ENCODE data around the gene OVAAL. TPM values are rescaled to one million over a fixed set of nuclear protein-coding genes. Genes with fewer than 3 reads are reported as not detected.

OVAAL gene
- total and polyA plus RNA-seq, 10 of the 15 experiments (the other 5 are each of a cell fraction or from before 2014, with no cell fraction given) = 0.04 to 0.33 (median 0.06) TPM; not detected in 7

DNA sequence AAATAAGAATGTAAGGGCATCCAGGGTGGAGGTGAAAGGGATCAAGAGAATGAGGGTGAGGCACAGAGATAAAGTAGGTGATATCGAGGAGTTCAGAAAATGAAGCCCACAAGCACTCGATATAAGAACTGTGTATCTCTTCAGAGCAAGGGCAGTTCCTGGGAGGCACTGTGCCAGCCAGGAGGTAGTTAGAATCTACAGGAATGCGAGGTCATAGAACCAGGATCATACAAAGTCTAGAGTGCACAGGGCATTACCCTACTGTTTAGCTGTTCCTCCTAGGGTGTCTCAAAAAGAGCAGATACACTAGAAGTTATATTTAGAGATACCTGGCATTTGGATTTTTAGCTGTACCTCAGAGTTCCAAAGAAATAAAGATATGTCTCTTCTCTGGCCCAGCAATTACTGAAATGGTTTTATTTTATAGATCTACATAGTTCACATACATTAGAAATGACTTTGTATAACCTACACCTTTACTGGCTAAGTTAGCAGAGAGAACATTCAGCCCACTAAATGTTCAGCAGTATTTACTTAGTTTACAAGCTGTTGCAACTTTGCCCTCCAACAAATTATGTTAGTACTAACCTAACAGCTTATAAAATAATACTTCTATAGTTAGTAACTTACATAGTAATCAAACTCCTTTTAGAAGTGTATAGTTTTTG is 1.6 kb downstream of the OVAAL start:
- Histone ChIP-seq H3K36me3 (ENCODE audit: control insufficient read depth in 2 of 2, insufficient read depth in 2 of 2, low read length in 1 of 2) (no peaks in the 10 kb centered on the region), H2AFZ (ENCODE audit: control insufficient read depth, low read depth, low read length) (no peak overlapping the region), H3K27ac (ENCODE audit: control insufficient read depth, insufficient read depth) (no peak overlapping the region), H3K79me2 (ENCODE audit: control insufficient read depth, insufficient read depth, low read length) (no peaks in the 10 kb centered on the region), H3K4me3 (no peak overlapping the region), H3K9me3 (replicated peaks; ENCODE audit: control insufficient read depth, insufficient read depth, low read length) (no peaks in the 10 kb centered on the region), H3K9ac (ENCODE audit: control insufficient read depth, insufficient read depth, low read length) (no peak overlapping the region), H3K27me3 (replicated peaks in 1 of 2; ENCODE audit: control insufficient read depth in 2 of 2, insufficient read depth in 2 of 2, low read length in 1 of 2) (0 out of 4 replicates have a peak, but pooled peaks cover 0 to 3% of the 10 kb centered on the region in 2 experiments), H3K4me2 (ENCODE audit: control insufficient read depth, insufficient read depth) (no peak overlapping the region), H3K4me1 (ENCODE audit: control insufficient read depth, insufficient read depth, low read length) (no peaks in the 10 kb centered on the region), H4K20me1 (ENCODE audit: control insufficient read depth, insufficient read depth) (no peaks in the 10 kb centered on the region)
- POLR2A ChIA-PET = no interaction called here
- SMC1A ChIA-PET (ENCODE audit: uncharacterized antibody, unreplicated experiment) = interaction anchor here (0.6 kb wide), 1 partner anchor 625 kb away, joined by 3 read pairs; no protein-coding TSS in a partner anchor
- FAIRE-seq (no peak), ATAC-seq (no peak), DNase-seq (ENCODE audit: low read depth, low spot score) (no peak)
- CTCF ChIA-PET = interaction anchor here (0.9 kb wide), 1 partner anchor 302 kb away, joined by 3 read pairs; no protein-coding TSS in a partner anchor
- TF ChIP-seq ZNF217 (IDR thresholded peaks at IDR 0.05) = no peak
- TF ChIP-seq CEBPB (IDR thresholded peaks at IDR 0.05; ENCODE audit: borderline replicate concordance in 1 of 2, low read depth in 2 of 2, low read length in 2 of 2) = no peak
- no peak for TF ChIP-seq RFX5 (IDR thresholded peaks at IDR 0.05; ENCODE audit: low read depth, low read length)
- TF ChIP-seq NR2C1 (IDR thresholded peaks at IDR 0.05) = no peak
- TF ChIP-seq DPF2 (IDR thresholded peaks at IDR 0.05) = no peak
- no peak for TF ChIP-seq TBL1XR1 (IDR thresholded peaks at IDR 0.05; ENCODE audit: low read depth, low read length)
- TF ChIP-seq, protein P1, sequence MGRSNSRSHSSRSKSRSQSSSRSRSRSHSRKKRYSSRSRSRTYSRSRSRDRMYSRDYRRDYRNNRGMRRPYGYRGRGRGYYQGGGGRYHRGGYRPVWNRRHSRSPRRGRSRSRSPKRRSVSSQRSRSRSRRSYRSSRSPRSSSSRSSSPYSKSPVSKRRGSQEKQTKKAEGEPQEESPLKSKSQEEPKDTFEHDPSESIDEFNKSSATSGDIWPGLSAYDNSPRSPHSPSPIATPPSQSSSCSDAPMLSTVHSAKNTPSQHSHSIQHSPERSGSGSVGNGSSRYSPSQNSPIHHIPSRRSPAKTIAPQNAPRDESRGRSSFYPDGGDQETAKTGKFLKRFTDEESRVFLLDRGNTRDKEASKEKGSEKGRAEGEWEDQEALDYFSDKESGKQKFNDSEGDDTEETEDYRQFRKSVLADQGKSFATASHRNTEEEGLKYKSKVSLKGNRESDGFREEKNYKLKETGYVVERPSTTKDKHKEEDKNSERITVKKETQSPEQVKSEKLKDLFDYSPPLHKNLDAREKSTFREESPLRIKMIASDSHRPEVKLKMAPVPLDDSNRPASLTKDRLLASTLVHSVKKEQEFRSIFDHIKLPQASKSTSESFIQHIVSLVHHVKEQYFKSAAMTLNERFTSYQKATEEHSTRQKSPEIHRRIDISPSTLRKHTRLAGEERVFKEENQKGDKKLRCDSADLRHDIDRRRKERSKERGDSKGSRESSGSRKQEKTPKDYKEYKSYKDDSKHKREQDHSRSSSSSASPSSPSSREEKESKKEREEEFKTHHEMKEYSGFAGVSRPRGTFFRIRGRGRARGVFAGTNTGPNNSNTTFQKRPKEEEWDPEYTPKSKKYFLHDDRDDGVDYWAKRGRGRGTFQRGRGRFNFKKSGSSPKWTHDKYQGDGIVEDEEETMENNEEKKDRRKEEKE (IDR thresholded peaks at IDR 0.05) = no peak
- TF ChIP-seq SMAD1 (IDR thresholded peaks at IDR 0.05; ENCODE audit: low read depth, partially characterized antibody) = no peak
- no peak for TF ChIP-seq POLR2AphosphoS2 (IDR thresholded peaks at IDR 0.05; ENCODE audit: low read depth, low read length)
- TF ChIP-seq ZNF384 (IDR thresholded peaks at IDR 0.05; ENCODE audit: borderline replicate concordance, low read depth, low read length) = no peak
- TF ChIP-seq, protein P2, sequence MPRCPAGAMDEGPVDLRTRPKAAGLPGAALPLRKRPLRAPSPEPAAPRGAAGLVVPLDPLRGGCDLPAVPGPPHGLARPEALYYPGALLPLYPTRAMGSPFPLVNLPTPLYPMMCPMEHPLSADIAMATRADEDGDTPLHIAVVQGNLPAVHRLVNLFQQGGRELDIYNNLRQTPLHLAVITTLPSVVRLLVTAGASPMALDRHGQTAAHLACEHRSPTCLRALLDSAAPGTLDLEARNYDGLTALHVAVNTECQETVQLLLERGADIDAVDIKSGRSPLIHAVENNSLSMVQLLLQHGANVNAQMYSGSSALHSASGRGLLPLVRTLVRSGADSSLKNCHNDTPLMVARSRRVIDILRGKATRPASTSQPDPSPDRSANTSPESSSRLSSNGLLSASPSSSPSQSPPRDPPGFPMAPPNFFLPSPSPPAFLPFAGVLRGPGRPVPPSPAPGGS (IDR thresholded peaks at IDR 0.05; ENCODE audit: borderline replicate concordance, insufficient read depth, low read depth, low read length, poor library complexity, severe bottlenecking) = no peak
- no peak for TF ChIP-seq NR2F1 (conservative IDR thresholded peaks at IDR 0.05)
- no peak for TF ChIP-seq SREBF2 (IDR thresholded peaks at IDR 0.05; ENCODE audit: low read length)
- no peak for TF ChIP-seq TARDBP (IDR thresholded peaks at IDR 0.05; ENCODE audit: borderline replicate concordance)
- TF ChIP-seq, protein P3, sequence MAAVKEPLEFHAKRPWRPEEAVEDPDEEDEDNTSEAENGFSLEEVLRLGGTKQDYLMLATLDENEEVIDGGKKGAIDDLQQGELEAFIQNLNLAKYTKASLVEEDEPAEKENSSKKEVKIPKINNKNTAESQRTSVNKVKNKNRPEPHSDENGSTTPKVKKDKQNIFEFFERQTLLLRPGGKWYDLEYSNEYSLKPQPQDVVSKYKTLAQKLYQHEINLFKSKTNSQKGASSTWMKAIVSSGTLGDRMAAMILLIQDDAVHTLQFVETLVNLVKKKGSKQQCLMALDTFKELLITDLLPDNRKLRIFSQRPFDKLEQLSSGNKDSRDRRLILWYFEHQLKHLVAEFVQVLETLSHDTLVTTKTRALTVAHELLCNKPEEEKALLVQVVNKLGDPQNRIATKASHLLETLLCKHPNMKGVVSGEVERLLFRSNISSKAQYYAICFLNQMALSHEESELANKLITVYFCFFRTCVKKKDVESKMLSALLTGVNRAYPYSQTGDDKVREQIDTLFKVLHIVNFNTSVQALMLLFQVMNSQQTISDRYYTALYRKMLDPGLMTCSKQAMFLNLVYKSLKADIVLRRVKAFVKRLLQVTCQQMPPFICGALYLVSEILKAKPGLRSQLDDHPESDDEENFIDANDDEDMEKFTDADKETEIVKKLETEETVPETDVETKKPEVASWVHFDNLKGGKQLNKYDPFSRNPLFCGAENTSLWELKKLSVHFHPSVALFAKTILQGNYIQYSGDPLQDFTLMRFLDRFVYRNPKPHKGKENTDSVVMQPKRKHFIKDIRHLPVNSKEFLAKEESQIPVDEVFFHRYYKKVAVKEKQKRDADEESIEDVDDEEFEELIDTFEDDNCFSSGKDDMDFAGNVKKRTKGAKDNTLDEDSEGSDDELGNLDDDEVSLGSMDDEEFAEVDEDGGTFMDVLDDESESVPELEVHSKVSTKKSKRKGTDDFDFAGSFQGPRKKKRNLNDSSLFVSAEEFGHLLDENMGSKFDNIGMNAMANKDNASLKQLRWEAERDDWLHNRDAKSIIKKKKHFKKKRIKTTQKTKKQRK (IDR thresholded peaks at IDR 0.05; ENCODE audit: low read depth, low read length) = no peak
- TF ChIP-seq NFYB (IDR thresholded peaks at IDR 0.05; ENCODE audit: insufficient read depth, low read depth, low read length) = no peak
- BruUV-seq (replicated peaks) = no TSS peak
- in situ Hi-C loops (cut with MboI) = no loop called here
- intact Hi-C loops (cut with micrococcal nuclease; ENCODE audit: unreplicated experiment) = no loop called here
- 37% methylated on average over 3 of the region's 3 CpGs for WGBS (ENCODE audit: insufficient coverage, insufficient replicate concordance, low lambda C conversion rate, missing lambda C conversion rate)
- RAD21 ChIA-PET (ENCODE audit: unreplicated experiment) = no interaction called here
